T-helper 2 cell (primary cell): ENCODE data around the gene DENND1A.
"Not testable (repeated sequence)": the region's sequence is repeated elsewhere in the genome, so short reads cannot be mapped to it uniquely, and the experiment has no call there.

ENCODE experiments used
- DNase-seq, 5 experiments: peaks; one replicate each; pipeline versions ENCODE4 v3.0.0 to v3.0.0-alpha.2; 2012 to 2022

DENND1A gene

GRCh38 chr9:123914517-123915196, 15.3 kb downstream of the DENND1A start:
- peak in 1 of 5 experiments; percentile 25 for DNase-seq

GRCh38 chr9:123912167-123912897, 17.6 kb downstream of the DENND1A start:
- DNase-seq: no peak

DNA sequence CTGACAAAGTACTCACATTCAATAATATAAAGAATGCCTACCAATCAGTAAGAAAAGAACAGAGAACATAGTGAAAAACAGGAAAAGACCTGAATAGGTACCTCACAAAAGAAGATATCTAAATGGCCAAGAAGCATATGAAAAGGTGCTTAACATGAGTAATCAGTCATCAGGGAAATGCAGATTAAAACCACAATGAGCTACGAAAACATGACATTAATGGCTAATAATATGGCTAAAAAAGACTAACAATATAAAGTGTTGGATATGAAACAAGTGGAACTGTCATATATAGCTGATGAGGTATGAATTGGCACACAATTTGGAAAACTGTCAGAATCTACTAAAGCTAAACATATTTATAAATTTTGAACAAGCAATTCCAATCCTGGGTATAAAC, 18.9 kb downstream of the DENND1A start:
- no peak for DNase-seq

DNA sequence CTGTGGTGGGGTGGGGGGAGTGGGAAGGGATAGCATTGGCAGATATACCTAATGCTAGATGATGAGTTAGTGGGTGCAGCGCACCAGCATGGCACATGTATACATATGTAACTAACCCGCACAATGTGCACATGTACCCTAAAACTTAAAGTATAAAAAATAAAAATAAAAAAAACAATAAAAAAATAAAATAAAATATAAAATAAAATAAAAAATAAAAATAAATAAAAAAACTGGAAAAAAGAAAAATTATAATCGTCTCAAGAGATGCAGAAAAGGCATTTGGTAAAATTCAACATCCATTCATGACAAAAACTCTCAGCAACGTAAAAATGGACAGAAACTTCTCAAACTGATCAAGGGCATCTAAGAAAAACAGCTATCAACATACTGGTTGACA, 20.7 kb downstream of the DENND1A start:
- not testable (repeated sequence) for DNase-seq

DNA sequence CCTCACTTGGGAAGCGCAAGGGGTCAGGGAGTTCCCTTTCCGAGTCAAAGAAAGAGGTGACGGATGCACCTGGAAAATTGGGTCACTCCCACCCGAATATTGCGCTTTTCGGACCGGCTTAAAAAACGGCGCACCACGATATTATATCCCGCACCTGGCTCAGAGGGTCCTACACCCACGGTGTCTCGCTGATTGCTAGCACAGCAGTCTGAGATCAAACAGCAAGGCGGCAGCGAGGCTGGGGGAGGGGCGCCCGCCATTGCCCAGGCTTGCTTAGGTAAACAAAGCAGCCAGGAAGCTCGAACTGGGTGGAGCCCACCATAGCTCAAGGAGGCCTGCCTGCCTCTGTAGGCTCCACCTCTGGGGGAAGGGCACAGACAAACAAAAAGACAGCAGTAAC, 26.4 kb downstream of the DENND1A start:
- not testable (repeated sequence) for DNase-seq

- no peak for DNase-seq
Observed at GRCh38 chr9:123894822-123895221, 35.1 kb downstream of the DENND1A start.

- no peak for DNase-seq
Observed at GRCh38 chr9:123893831-123894460, 36.0 kb downstream of the DENND1A start.

GRCh38 chr9:123893115-123893514, 36.8 kb downstream of the DENND1A start:
- no peak for DNase-seq

DNA sequence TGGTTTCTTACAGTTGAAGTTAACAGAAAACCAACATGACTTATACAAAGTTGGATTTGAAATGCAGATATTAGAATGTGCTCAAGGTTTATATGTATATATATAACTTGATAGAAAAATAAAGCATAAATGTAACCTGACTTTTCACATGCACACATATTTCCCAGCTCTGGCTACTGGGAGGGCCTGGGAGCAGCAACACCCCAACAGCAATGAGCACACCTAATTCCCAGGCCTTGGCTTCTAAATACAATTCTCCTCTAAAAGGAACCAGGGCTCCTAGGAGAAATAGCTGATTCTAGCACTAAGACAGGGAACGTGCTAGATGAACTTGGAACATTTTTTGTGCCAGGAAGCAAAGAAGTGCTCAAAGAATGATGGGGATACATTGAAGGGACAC, 42.1 kb downstream of the DENND1A start:
- no peak for DNase-seq

- not testable (repeated sequence) for DNase-seq
Observed at GRCh38 chr9:123885834-123886233, 44.1 kb downstream of the DENND1A start.

DNA sequence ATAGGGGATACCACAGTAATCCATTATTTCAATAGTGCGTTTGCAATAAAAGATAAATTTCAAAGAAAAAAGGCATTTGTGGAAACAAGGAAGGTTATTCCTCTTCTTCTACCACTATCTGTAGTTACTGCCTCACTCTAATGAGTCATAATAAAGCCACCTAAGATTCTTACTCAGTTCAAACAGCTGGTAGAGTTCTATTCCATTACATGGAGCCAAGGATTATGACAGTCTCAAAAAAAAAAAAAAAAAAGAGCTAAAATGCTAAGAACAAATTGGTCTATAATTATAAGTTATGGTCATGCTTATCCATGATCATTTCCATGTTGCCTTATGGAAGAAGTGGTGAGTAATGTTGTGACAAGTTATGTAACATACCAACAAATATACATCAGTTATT, 46.3 kb downstream of the DENND1A start:
- no peak for DNase-seq

GRCh38 chr9:123881604-123882003, 48.3 kb downstream of the DENND1A start:
- DNase-seq: peak in 1 of 5 experiments; percentile 6

DNA sequence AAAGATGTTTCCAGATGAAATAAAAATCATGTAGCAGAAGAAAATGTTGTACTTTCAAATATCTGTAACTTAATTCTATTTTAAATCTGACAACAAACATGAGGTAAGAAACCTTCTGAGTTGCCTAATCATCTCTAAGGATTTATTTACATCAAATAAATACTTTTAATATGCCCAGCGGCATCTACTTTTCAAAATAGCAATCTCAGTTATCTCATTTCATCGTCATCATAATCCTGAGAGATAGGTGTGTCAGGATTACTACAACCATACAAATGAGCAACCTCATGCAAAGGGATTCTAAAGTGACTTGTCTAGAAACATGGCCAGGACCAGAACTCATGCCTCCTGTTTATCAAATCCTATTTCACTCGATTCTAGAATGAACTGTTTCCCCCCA, 49.5 kb downstream of the DENND1A start:
- no peak for DNase-seq

- DNase-seq: no peak
Observed at GRCh38 chr9:123876750-123877149, 53.2 kb downstream of the DENND1A start.

GRCh38 chr9:123872710-123873109, 57.2 kb downstream of the DENND1A start:
- DNase-seq: no peak

GRCh38 chr9:123871781-123872180, 58.1 kb downstream of the DENND1A start:
- no peak for DNase-seq

GRCh38 chr9:123868002-123868401, 61.9 kb downstream of the DENND1A start:
- DNase-seq: no peak

- no peak for DNase-seq
Observed at GRCh38 chr9:123867034-123867433, 62.9 kb downstream of the DENND1A start.

DNA sequence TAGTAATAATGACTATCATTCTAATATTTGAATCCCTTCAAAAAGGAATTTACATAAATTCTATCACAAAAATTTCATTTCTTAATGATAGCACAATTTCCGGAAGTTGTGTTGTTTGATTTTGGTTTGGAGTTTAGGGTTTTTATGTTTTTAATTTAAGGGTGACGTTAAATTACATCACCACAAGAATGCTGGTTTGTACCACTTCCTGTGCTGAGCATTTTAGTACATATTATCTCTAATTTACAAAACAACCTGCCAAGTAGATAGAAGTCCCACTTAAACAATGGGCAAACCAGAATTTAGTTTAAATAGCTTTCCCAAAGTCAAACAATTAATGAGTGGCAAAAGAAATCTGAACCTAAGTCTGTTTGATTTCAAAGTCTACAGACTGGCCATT, 63.4 kb downstream of the DENND1A start:
- peak in 1 of 5 experiments; percentile 63 for DNase-seq

DNA sequence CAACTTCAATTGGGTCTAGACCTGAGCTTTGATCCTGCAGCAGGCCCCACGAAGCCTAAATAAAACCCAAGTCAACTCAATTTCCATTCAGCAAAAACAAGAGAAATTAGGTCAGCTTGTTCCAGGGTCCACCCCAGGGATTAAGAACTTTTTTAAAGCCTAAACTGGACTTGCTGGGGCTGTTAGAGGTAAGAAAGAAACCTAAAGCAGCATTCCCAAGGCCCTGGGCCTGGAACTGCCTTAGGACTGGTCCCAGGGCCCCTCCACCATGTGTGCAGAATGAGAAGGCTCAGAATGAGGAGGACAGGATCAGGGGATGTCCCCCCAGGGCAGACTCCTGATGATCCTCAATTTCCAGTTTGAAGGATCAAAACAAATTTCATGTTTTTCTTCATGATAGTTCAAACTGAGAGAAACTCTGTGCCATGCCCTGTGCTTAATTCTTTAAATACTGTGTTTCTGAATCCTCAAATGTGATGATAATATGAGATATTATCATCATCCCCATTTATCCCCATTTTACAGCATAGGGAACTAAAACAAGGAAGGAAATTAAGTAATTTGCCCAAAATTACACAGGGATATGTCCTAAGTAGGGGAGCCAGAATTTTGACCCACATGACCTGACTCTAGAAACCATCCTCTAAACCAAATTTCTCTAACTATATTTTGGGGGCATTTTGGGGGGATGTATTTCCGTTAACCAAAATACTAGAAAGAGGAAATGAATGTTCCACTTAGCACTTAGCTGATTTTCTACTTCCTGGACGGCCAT, 64.5 kb downstream of the DENND1A start:
- no peak for DNase-seq

DNA sequence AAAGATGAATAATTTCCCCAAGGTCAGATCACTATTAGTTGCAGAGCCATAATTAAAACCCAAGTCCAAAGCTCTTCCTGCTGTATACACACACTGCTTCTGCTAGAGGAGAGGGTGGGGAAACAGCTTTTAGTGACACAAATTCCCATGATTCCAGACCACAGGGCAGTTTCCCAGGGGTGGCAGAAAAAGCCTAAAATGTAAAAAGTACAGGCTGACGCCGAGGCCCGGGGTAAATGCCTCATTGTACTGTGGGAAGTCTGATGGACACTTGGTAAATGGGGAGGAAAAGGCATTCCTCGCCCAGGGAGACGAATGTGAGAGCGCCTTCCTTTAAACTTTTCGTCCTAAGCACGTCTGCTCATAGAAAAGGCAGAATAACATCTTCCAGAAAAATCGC, 65.7 kb downstream of the DENND1A start:
- no peak for DNase-seq

GRCh38 chr9:123863164-123863855, 66.6 kb downstream of the DENND1A start:
- no peak for DNase-seq

DNA sequence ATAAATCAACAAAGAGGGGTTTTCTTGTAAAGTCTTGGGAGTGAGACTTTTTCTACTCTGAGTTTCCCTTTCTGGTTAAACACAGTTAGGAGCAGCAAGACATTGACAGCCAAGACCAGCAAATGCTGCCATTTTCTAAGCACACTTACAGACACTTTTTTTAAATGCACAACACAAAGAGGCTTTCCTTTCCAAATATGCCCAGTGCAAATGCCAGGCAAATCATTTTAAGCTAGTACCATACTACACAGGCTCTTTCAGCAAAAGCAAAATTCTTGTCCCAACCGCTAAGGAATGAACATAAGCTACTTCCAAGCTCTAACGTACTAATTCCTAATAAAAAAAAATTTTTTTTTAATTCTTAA, 68.2 kb downstream of the DENND1A start:
- DNase-seq: no peak
